ENCODE measurements around the gene ARL13B.

The ARL13B gene

GRCh38 chr3:93969997-93970396 is 10.0 kb upstream of the ARL13B start:
- peaks cover 17% of the 10 kb centered on the region for H3K4me1 ChIP-seq (ENCODE audit: control insufficient read depth, insufficient read depth, low read length)
- H3K4me3 ChIP-seq (ENCODE audit: low read length) = no peak overlapping the region
- no peaks in the 10 kb centered on the region for H3K9me3 ChIP-seq (replicated peaks; ENCODE audit: low read length)
- no peaks in the 10 kb centered on the region for H3K27me3 ChIP-seq (ENCODE audit: control insufficient read depth, insufficient read depth, low read length)
- H3K36me3 ChIP-seq (ENCODE audit: insufficient read depth, low read length) = peaks cover 4% of the 10 kb centered on the region
- no peak overlapping the region for H3K4me2 ChIP-seq (ENCODE audit: low read length)
- H3K9ac ChIP-seq (ENCODE audit: low read depth, low read length) = no peak overlapping the region

- no peaks in the 10 kb centered on the region for H3K9me3 ChIP-seq (replicated peaks; ENCODE audit: low read length)
- peak within 1 kb of the TSS; percentile 94 for H3K4me2 ChIP-seq (ENCODE audit: low read length)
- peaks cover 17% of the 10 kb centered on the region for H3K4me1 ChIP-seq (ENCODE audit: control insufficient read depth, insufficient read depth, low read length)
- H3K27me3 ChIP-seq (ENCODE audit: control insufficient read depth, insufficient read depth, low read length) = no peaks in the 10 kb centered on the region
- H3K36me3 ChIP-seq (ENCODE audit: insufficient read depth, low read length) = no peaks in the 10 kb centered on the region
- peak within 1 kb of the TSS; percentile 79 for H3K4me3 ChIP-seq (ENCODE audit: low read length)
- peak within 1 kb of the TSS; percentile 81 for H3K9ac ChIP-seq (ENCODE audit: low read depth, low read length)
Measured at GRCh38 chr3:93973131-93974126, 6.5 kb upstream of the ARL13B start, which contains the start of gene PROS1. Gene PROS1 (minus strand): TSS chr3:93973896. CDS start chr3:93973749, 147 bp downstream.

GRCh38 chr3:93981649-93982048 is 1.7 kb downstream of the ARL13B start:
- no peaks in the 10 kb centered on the region for H3K27me3 ChIP-seq (ENCODE audit: control insufficient read depth, insufficient read depth, low read length)
- no peak overlapping the region for H3K4me3 ChIP-seq (ENCODE audit: low read length)
- H3K4me2 ChIP-seq (ENCODE audit: low read length) = peak overlapping the region; percentile 86
- H3K9me3 ChIP-seq (replicated peaks; ENCODE audit: low read length) = no peaks in the 10 kb centered on the region
- peaks cover 15% of the 10 kb centered on the region for H3K4me1 ChIP-seq (ENCODE audit: control insufficient read depth, insufficient read depth, low read length)
- no peak overlapping the region for H3K9ac ChIP-seq (ENCODE audit: low read depth, low read length)
- H3K36me3 ChIP-seq (ENCODE audit: insufficient read depth, low read length) = no peaks in the 10 kb centered on the region

GRCh38 chr3:93983408-93983807 is 3.5 kb downstream of the ARL13B start:
- no peak overlapping the region for H3K4me2 ChIP-seq (ENCODE audit: low read length)
- no peak overlapping the region for H3K9ac ChIP-seq (ENCODE audit: low read depth, low read length)
- H3K4me3 ChIP-seq (ENCODE audit: low read length) = no peak overlapping the region
- H3K4me1 ChIP-seq (ENCODE audit: control insufficient read depth, insufficient read depth, low read length) = peaks cover 25% of the 10 kb centered on the region
- H3K27me3 ChIP-seq (ENCODE audit: control insufficient read depth, insufficient read depth, low read length) = no peaks in the 10 kb centered on the region
- H3K9me3 ChIP-seq (replicated peaks; ENCODE audit: low read length) = no peaks in the 10 kb centered on the region
- no peaks in the 10 kb centered on the region for H3K36me3 ChIP-seq (ENCODE audit: insufficient read depth, low read length)

GRCh38 chr3:93984618-93985017 is 4.7 kb downstream of the ARL13B start:
- no peaks in the 10 kb centered on the region for H3K36me3 ChIP-seq (ENCODE audit: insufficient read depth, low read length)
- H3K4me2 ChIP-seq (ENCODE audit: low read length) = no peak overlapping the region
- no peaks in the 10 kb centered on the region for H3K9me3 ChIP-seq (replicated peaks; ENCODE audit: low read length)
- no peaks in the 10 kb centered on the region for H3K27me3 ChIP-seq (ENCODE audit: control insufficient read depth, insufficient read depth, low read length)
- H3K4me3 ChIP-seq (ENCODE audit: low read length) = no peak overlapping the region
- peaks cover 27% of the 10 kb centered on the region for H3K4me1 ChIP-seq (ENCODE audit: control insufficient read depth, insufficient read depth, low read length)
- no peak overlapping the region for H3K9ac ChIP-seq (ENCODE audit: low read depth, low read length)

GRCh38 chr3:93988283-93988682 is 8.3 kb downstream of the ARL13B start:
- H3K27me3 ChIP-seq (ENCODE audit: control insufficient read depth, insufficient read depth, low read length) = no peaks in the 10 kb centered on the region
- peak overlapping the region; percentile 44 for H3K4me2 ChIP-seq (ENCODE audit: low read length)
- no peaks in the 10 kb centered on the region for H3K9me3 ChIP-seq (replicated peaks; ENCODE audit: low read length)
- no peak overlapping the region for H3K9ac ChIP-seq (ENCODE audit: low read depth, low read length)
- no peak overlapping the region for H3K4me3 ChIP-seq (ENCODE audit: low read length)
- H3K4me1 ChIP-seq (ENCODE audit: control insufficient read depth, insufficient read depth, low read length) = peaks cover 15% of the 10 kb centered on the region
- H3K36me3 ChIP-seq (ENCODE audit: insufficient read depth, low read length) = no peaks in the 10 kb centered on the region

GRCh38 chr3:93988764-93989163 is 8.8 kb downstream of the ARL13B start:
- no peak overlapping the region for H3K4me3 ChIP-seq (ENCODE audit: low read length)
- no peaks in the 10 kb centered on the region for H3K9me3 ChIP-seq (replicated peaks; ENCODE audit: low read length)
- H3K9ac ChIP-seq (ENCODE audit: low read depth, low read length) = no peak overlapping the region
- peaks cover 15% of the 10 kb centered on the region for H3K4me1 ChIP-seq (ENCODE audit: control insufficient read depth, insufficient read depth, low read length)
- H3K36me3 ChIP-seq (ENCODE audit: insufficient read depth, low read length) = no peaks in the 10 kb centered on the region
- no peaks in the 10 kb centered on the region for H3K27me3 ChIP-seq (ENCODE audit: control insufficient read depth, insufficient read depth, low read length)
- H3K4me2 ChIP-seq (ENCODE audit: low read length) = peak overlapping the region; percentile 44

GRCh38 chr3:93989241-93989640 is 9.3 kb downstream of the ARL13B start:
- Histone ChIP-seq H3K4me3 (ENCODE audit: low read length) (no peak overlapping the region), H3K27me3 (ENCODE audit: control insufficient read depth, insufficient read depth, low read length) (no peaks in the 10 kb centered on the region), H3K36me3 (ENCODE audit: insufficient read depth, low read length) (no peaks in the 10 kb centered on the region), H3K9me3 (replicated peaks; ENCODE audit: low read length) (no peaks in the 10 kb centered on the region), H3K4me2 (ENCODE audit: low read length) (no peak overlapping the region), H3K4me1 (ENCODE audit: control insufficient read depth, insufficient read depth, low read length) (peaks cover 19% of the 10 kb centered on the region), H3K9ac (ENCODE audit: low read depth, low read length) (no peak overlapping the region)

GRCh38 chr3:93991631-93992030 is 11.7 kb downstream of the ARL13B start:
- H3K4me3 ChIP-seq (ENCODE audit: low read length) = no peak overlapping the region
- H3K4me1 ChIP-seq (ENCODE audit: control insufficient read depth, insufficient read depth, low read length) = peaks cover 19% of the 10 kb centered on the region
- H3K4me2 ChIP-seq (ENCODE audit: low read length) = no peak overlapping the region
- H3K36me3 ChIP-seq (ENCODE audit: insufficient read depth, low read length) = no peaks in the 10 kb centered on the region
- H3K27me3 ChIP-seq (ENCODE audit: control insufficient read depth, insufficient read depth, low read length) = no peaks in the 10 kb centered on the region
- H3K9ac ChIP-seq (ENCODE audit: low read depth, low read length) = no peak overlapping the region
- no peaks in the 10 kb centered on the region for H3K9me3 ChIP-seq (replicated peaks; ENCODE audit: low read length)

GRCh38 chr3:93992207-93992606 is 12.3 kb downstream of the ARL13B start:
- Histone ChIP-seq H3K4me1 (ENCODE audit: control insufficient read depth, insufficient read depth, low read length) (peaks cover 19% of the 10 kb centered on the region), H3K36me3 (ENCODE audit: insufficient read depth, low read length) (no peaks in the 10 kb centered on the region), H3K9ac (ENCODE audit: low read depth, low read length) (no peak overlapping the region), H3K4me2 (ENCODE audit: low read length) (no peak overlapping the region), H3K9me3 (replicated peaks; ENCODE audit: low read length) (no peaks in the 10 kb centered on the region), H3K27me3 (ENCODE audit: control insufficient read depth, insufficient read depth, low read length) (no peaks in the 10 kb centered on the region), H3K4me3 (ENCODE audit: low read length) (no peak overlapping the region)

- Histone ChIP-seq H3K4me1 (ENCODE audit: control insufficient read depth, insufficient read depth, low read length) (peaks cover 4% of the 10 kb centered on the region), H3K36me3 (ENCODE audit: insufficient read depth, low read length) (no peaks in the 10 kb centered on the region), H3K9me3 (replicated peaks; ENCODE audit: low read length) (no peaks in the 10 kb centered on the region), H3K4me3 (ENCODE audit: low read length) (no peak overlapping the region), H3K4me2 (ENCODE audit: low read length) (no peak overlapping the region), H3K9ac (ENCODE audit: low read depth, low read length) (no peak overlapping the region), H3K27me3 (ENCODE audit: control insufficient read depth, insufficient read depth, low read length) (no peaks in the 10 kb centered on the region)
Measured at GRCh38 chr3:93994056-93994455, 14.1 kb downstream of the ARL13B start.

- Histone ChIP-seq H3K4me2 (ENCODE audit: low read length) (no peak overlapping the region), H3K4me1 (ENCODE audit: control insufficient read depth, insufficient read depth, low read length) (no peaks in the 10 kb centered on the region)
Measured at GRCh38 chr3:94001191-94001590, 21.2 kb downstream of the ARL13B start.

More at GRCh38 chr3:94001191-94001590, 21.2 kb downstream of the ARL13B start:
- Histone ChIP-seq H3K4me3 (ENCODE audit: low read length) (no peak overlapping the region), H3K9me3 (replicated peaks; ENCODE audit: low read length) (no peaks in the 10 kb centered on the region), H3K27me3 (ENCODE audit: control insufficient read depth, insufficient read depth, low read length) (no peaks in the 10 kb centered on the region), H3K36me3 (ENCODE audit: insufficient read depth, low read length) (no peaks in the 10 kb centered on the region), H3K9ac (ENCODE audit: low read depth, low read length) (no peak overlapping the region)
